IMR-90 (cell line): ENCODE data around the gene DDX54. TPM values are rescaled to one million over a fixed set of nuclear protein-coding genes. Genes with fewer than 3 reads are reported as not detected.

Source experiments
- ATAC-seq: fragments of 200-7000 bp; cut with Tn5 transposase; 2 replicates; pipeline ENCODE4 v1.9.1; 2020; ENCODE audit warnings: low read depth, mild to moderate bottlenecking, moderate library complexity
- BruUV-seq: library from RNA; stranded (reverse); fragments of 400-500 nt; replicated peaks from 2 replicates; lab custom pipeline; 2021; lab: Mats Ljungman, UMichigan
- CTCF ChIA-PET: fragments of 300-600 bp; formaldehyde crosslinking; extraction: SDS; loops from one replicate; lab custom pipeline; 2021; ENCODE audit warnings: antibody characterized with exemption; lab: Yijun Ruan, JAX
- POLR2A ChIA-PET: fragments of 300-600 bp; sonication (Branson Sonifier 250); formaldehyde crosslinking; loops from one replicate; lab custom pipeline; 2022; ENCODE audit warnings: antibody characterized with exemption; ENCODE audit not compliant: unreplicated experiment; lab: Charles Lee
- DNase-seq: peaks from one replicate; pipeline ENCODE4 v3.0.0; 2013
- H2AFZ ChIP-seq: replicated peaks from 2 replicates; pipeline ENCODE3; 2013; ENCODE audit warnings: low read length, mild to moderate bottlenecking; ENCODE audit not compliant: poor library complexity
- H2AK5ac ChIP-seq: 2 replicates; pipeline ENCODE4 v1.6.1; 2013; ENCODE audit warnings: low read depth, low read length, inconsistent platforms
- H2AK9ac ChIP-seq: replicated peaks from 2 replicates; pipeline ENCODE3; 2013; ENCODE audit warnings: mild to moderate bottlenecking, low read depth, low read length, moderate library complexity; ENCODE audit not compliant: poor library complexity
- H2BK120ac ChIP-seq: 2 replicates; pipeline ENCODE4 v1.6.1; 2013; ENCODE audit warnings: low read depth, low read length, inconsistent platforms
- H2BK15ac ChIP-seq: 3 replicates; pipeline ENCODE4 v1.6.1; 2013; ENCODE audit warnings: low read depth, low read length, inconsistent platforms
- H2BK20ac ChIP-seq: 2 replicates; pipeline ENCODE4 v1.6.1; 2013; ENCODE audit warnings: low read depth, mild to moderate bottlenecking, inconsistent platforms, low read length, moderate library complexity
- H2BK5ac ChIP-seq: 2 replicates; pipeline ENCODE4 v1.6.1; 2013; ENCODE audit warnings: mild to moderate bottlenecking, low read depth, low read length, inconsistent platforms; ENCODE audit not compliant: poor library complexity, severe bottlenecking
- H3K14ac ChIP-seq: replicated peaks from 2 replicates; pipeline ENCODE4 v1.6.1; 2013; ENCODE audit warnings: low read depth, low read length, inconsistent platforms
- H3K18ac ChIP-seq: 2 replicates; pipeline ENCODE4 v1.6.1; 2013; ENCODE audit warnings: low read depth, low read length, control low read depth
- H3K23ac ChIP-seq: 2 replicates; pipeline ENCODE4 v1.6.1; 2013; ENCODE audit warnings: low read depth, low read length, inconsistent platforms
- H3K27ac ChIP-seq: 2 replicates; pipeline ENCODE4 v1.5.1; 2013; ENCODE audit warnings: mild to moderate bottlenecking, control low read depth, low read length; ENCODE audit not compliant: insufficient read depth
- H3K27me3 ChIP-seq: 2 replicates; pipeline ENCODE4 v1.6.1; 2013; ENCODE audit warnings: low read length; ENCODE audit not compliant: control insufficient read depth, insufficient read depth
- H3K36me3 ChIP-seq: 2 replicates; pipeline ENCODE4 v1.6.1; 2013; ENCODE audit warnings: low read length, mixed read lengths; ENCODE audit not compliant: control insufficient read depth, insufficient read depth
- H3K4ac ChIP-seq: 2 replicates; pipeline ENCODE4 v1.6.1; 2013; ENCODE audit warnings: low read depth, low read length, inconsistent platforms
- H3K4me1 ChIP-seq: 2 replicates; pipeline ENCODE4 v1.6.1; 2013; ENCODE audit warnings: low read length, mixed read lengths; ENCODE audit not compliant: control insufficient read depth, insufficient read depth
- H3K4me2 ChIP-seq: 2 replicates; pipeline ENCODE4 v1.6.1; 2013; ENCODE audit warnings: low read depth, mild to moderate bottlenecking, control low read depth, low read length, moderate library complexity
- H3K4me3 ChIP-seq: 2 replicates; pipeline ENCODE4 v1.5.1; 2013; ENCODE audit warnings: low read depth, mild to moderate bottlenecking, control low read depth, low read length, moderate library complexity; ENCODE audit not compliant: insufficient read depth
- H3K56ac ChIP-seq: 2 replicates; pipeline ENCODE4 v1.6.1; 2013; ENCODE audit warnings: low read length, inconsistent platforms; ENCODE audit not compliant: insufficient read depth; ENCODE audit errors: extremely low read depth
- H3K79me1 ChIP-seq, 2 experiments: 2 replicates each; pipeline ENCODE4 v1.6.1; 2013; ENCODE audit warnings: low read length in 2 of 2, inconsistent platforms in 1 of 2, low read depth in 1 of 2
- H3K9ac ChIP-seq: 2 replicates; pipeline ENCODE4 v1.6.1; 2013; ENCODE audit warnings: low read depth, low read length, control low read depth
- H3K9me1 ChIP-seq: 2 replicates; pipeline ENCODE4 v1.6.1; 2013; ENCODE audit warnings: low read length, inconsistent platforms; ENCODE audit not compliant: insufficient read depth
- H3K9me3 ChIP-seq: 2 replicates; pipeline ENCODE4 v1.6.1; 2013; ENCODE audit warnings: low read length; ENCODE audit not compliant: control insufficient read depth, insufficient read depth
- H4K20me1 ChIP-seq: 2 replicates; pipeline ENCODE4 v1.6.1; 2013; ENCODE audit warnings: low read length, inconsistent platforms; ENCODE audit not compliant: insufficient read depth
- H4K5ac ChIP-seq: 2 replicates; pipeline ENCODE4 v1.6.1; 2013; ENCODE audit warnings: mild to moderate bottlenecking, low read depth, low read length, control low read depth
- H4K8ac ChIP-seq, 2 experiments: 2 replicates each; pipeline ENCODE4 v1.6.1; 2013; ENCODE audit warnings: low read depth in 2 of 2, low read length in 2 of 2, control low read depth in 1 of 2, inconsistent platforms in 1 of 2
- H4K91ac ChIP-seq: 2 replicates; pipeline ENCODE4 v1.6.1; 2013; ENCODE audit warnings: low read depth, low read length, inconsistent platforms; ENCODE audit not compliant: insufficient read depth
- BHLHE40 ChIP-seq: fragments of 150-350 bp; IDR thresholded peaks from 2 replicates; pipeline ENCODE4 v1.6.1; 2016; ENCODE audit warnings: mild to moderate bottlenecking, low read depth, low read length
- CEBPB ChIP-seq: IDR thresholded peaks from 2 replicates; pipeline ENCODE4 v1.6.1; 2012; ENCODE audit warnings: low read depth, low read length, improper control_type of control experiment
- CHD1 ChIP-seq: IDR thresholded peaks from 2 replicates; pipeline ENCODE4 v1.6.1; 2012; ENCODE audit warnings: low read depth, low read length, improper control_type of control experiment
- CTCF ChIP-seq: conservative IDR thresholded peaks from 2 replicates; pipeline ENCODE4 v1.5.1; 2012; ENCODE audit warnings: mild to moderate bottlenecking, low read depth, low read length, improper control_type of control experiment
- ELK1 ChIP-seq: fragments of 150-350 bp; IDR thresholded peaks from 2 replicates; pipeline ENCODE4 v1.6.1; 2016; ENCODE audit warnings: low read depth, mild to moderate bottlenecking, low read length, moderate library complexity, borderline replicate concordance
- FOS ChIP-seq: fragments of 150-350 bp; IDR thresholded peaks from 2 replicates; pipeline ENCODE4 v1.6.1; 2016; ENCODE audit warnings: low read depth, low read length
- MAFK ChIP-seq: IDR thresholded peaks from 2 replicates; pipeline ENCODE4 v1.6.1; 2012; ENCODE audit warnings: low read depth, low read length, improper control_type of control experiment
- MAZ ChIP-seq: IDR thresholded peaks from 2 replicates; pipeline ENCODE4 v1.6.1; 2012; ENCODE audit warnings: low read depth, mild to moderate bottlenecking, low read length, improper control_type of control experiment, moderate library complexity, borderline replicate concordance
- MXI1 ChIP-seq: IDR thresholded peaks from 2 replicates; pipeline ENCODE4 v1.6.1; 2012; ENCODE audit warnings: low read depth, mild to moderate bottlenecking, low read length, moderate library complexity, borderline replicate concordance
- POLR2A ChIP-seq: IDR thresholded peaks from 2 replicates; pipeline ENCODE4 v1.6.1; 2012; ENCODE audit warnings: mild to moderate bottlenecking, low read depth, low read length
- RCOR1 ChIP-seq: IDR thresholded peaks from 2 replicates; pipeline ENCODE4 v1.6.1; 2012; ENCODE audit warnings: mild to moderate bottlenecking, low read length, improper control_type of control experiment; ENCODE audit not compliant: insufficient replicate concordance
- RFX5 ChIP-seq: IDR thresholded peaks from 2 replicates; pipeline ENCODE4 v1.8.0; 2012; ENCODE audit warnings: low read depth, mild to moderate bottlenecking, low read length, moderate library complexity
- SMC3 ChIP-seq: fragments of 150-350 bp; IDR thresholded peaks from 2 replicates; pipeline ENCODE4 v1.6.1; 2016; ENCODE audit warnings: low read depth, mild to moderate bottlenecking, antibody characterized with exemption, low read length, moderate library complexity
- WGBS, 2 experiments: methylation state at CpG; one replicate each; pipeline versions ENCODE4 v1.1.5 to v1.1.7; 2013; ENCODE audit warnings: missing lambda C conversion rate in 2 of 2; ENCODE audit not compliant: insufficient read length in 1 of 2; ENCODE audit errors: extremely low coverage in 2 of 2; 5-methylcytosine and 5-hydroxymethylcytosine counted together
- dilution Hi-C: fragments of 300-500 bp; cut with HindIII; formaldehyde crosslinking; loops from one replicate; pipeline ENCODE4 v1.14.3; 2018; ENCODE audit warnings: low sequenced_read_pairs; ENCODE audit not compliant: unreplicated experiment
- in situ Hi-C: fragments of 300-500 bp; cut with MboI; formaldehyde crosslinking; loops from 3 replicates; pipeline ENCODE4 v1.14.3; 2019; ENCODE audit warnings: low sequenced_read_pairs, inconsistent platforms, mixed read lengths
- intact Hi-C: fragments of 100-400 bp; cut with micrococcal nuclease; formaldehyde crosslinking; loops from 2 replicates; pipeline ENCODE4 v1.10.0; 2022
- polyA plus RNA-seq, 3 experiments: library from polyadenylated mRNA; depleted of rRNA; stranded (reverse); fragments of >200 nt; gene quantifications; 2 replicates each; pipeline ENCODE4 v1.2.3, GENCODE V29; 2012; ENCODE audit warnings: low replicate concordance in 1 of 3
- total RNA-seq: library from RNA; depleted of rRNA; stranded (reverse); fragments of >200 nt; gene quantifications from 2 replicates; pipeline ENCODE4 v1.2.3, GENCODE V29; 2012
- TF ChIP-seq, protein P1 (sequence below): fragments of 150-350 bp; IDR thresholded peaks from 2 replicates; pipeline ENCODE4 v1.6.1; 2017; ENCODE audit warnings: mild to moderate bottlenecking, antibody characterized with exemption, low read length, low read depth

Gene DDX54
- total and polyA plus RNA-seq, 2 of the 4 experiments (the other 2 are of a cell fraction): 23.8 to 47.5 TPM

DNA sequence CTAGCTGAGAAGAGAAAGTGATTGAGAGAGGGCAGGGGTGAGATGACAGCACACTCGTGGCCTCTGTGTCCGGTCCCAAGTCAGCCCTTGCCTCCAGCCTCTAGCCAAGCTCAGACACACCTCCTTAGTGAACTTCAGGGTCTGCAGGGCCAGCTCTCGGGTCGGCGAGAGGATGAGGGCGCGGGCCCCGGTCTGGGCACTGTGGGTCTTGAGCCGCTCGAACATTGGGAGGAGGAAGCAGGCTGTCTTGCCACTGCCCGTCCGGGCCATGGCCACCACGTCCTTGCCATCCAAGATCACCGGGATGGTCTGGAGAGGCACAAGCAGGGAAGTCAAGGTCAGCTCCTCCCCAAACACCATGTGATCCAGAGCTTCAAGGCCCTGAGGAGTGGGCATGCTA lies 6.3 kb downstream of the DDX54 start:
- H4K91ac ChIP-seq: no peak overlapping the region
- H3K18ac ChIP-seq: no peak overlapping the region
- H3K23ac ChIP-seq: no peak overlapping the region
- no peak overlapping the region for H3K4me2 ChIP-seq
- H2BK15ac ChIP-seq: no peak overlapping the region
- no peak overlapping the region for H3K9ac ChIP-seq
- H3K36me3 ChIP-seq: peaks cover 45% of the 10 kb centered on the region
- H4K8ac ChIP-seq: no peak overlapping the region
- H2AFZ ChIP-seq: no peak overlapping the region
- no peak overlapping the region for H3K56ac ChIP-seq
- WGBS, 2 experiments: 100% methylated on average over 1 of the region's 14 CpGs; no CpG with 5 or more reads in 1 of the 2 experiments
- H3K27me3 ChIP-seq: no peaks in the 10 kb centered on the region
- BruUV-seq: no TSS peak
- TF ChIP-seq RCOR1: no peak
- no peak for TF ChIP-seq RFX5
- TF ChIP-seq MXI1: no peak
- no peak for TF ChIP-seq SMC3
- no peak for TF ChIP-seq MAZ
- TF ChIP-seq CEBPB: no peak
- no peak for TF ChIP-seq ELK1
- no peak for TF ChIP-seq POLR2A
- TF ChIP-seq, protein P1, sequence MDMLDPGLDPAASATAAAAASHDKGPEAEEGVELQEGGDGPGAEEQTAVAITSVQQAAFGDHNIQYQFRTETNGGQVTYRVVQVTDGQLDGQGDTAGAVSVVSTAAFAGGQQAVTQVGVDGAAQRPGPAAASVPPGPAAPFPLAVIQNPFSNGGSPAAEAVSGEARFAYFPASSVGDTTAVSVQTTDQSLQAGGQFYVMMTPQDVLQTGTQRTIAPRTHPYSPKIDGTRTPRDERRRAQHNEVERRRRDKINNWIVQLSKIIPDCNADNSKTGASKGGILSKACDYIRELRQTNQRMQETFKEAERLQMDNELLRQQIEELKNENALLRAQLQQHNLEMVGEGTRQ: no peak
- no peak for TF ChIP-seq CHD1
- TF ChIP-seq BHLHE40: no peak
- no peak for TF ChIP-seq MAFK
- no peak for TF ChIP-seq FOS
- TF ChIP-seq CTCF: no peak
- H3K27ac ChIP-seq: no peak overlapping the region
- no peak overlapping the region for H2BK5ac ChIP-seq
- dilution Hi-C loops (no loop called here), intact Hi-C loops (no loop called here), in situ Hi-C loops (loop anchor here (25.0 kb wide), 1 partner anchor 1233 kb away; the partner anchor contains the start of gene TBX5)
- H3K9me3 ChIP-seq: peaks cover 8% of the 10 kb centered on the region
- ChIA-PET CTCF (no interaction called here), POLR2A (no interaction called here)
- H2BK20ac ChIP-seq: no peak overlapping the region
- ATAC-seq (no peak), DNase-seq (no peak)
- H2AK9ac ChIP-seq: no peak overlapping the region
- peaks cover 2% of the 10 kb centered on the region for H4K20me1 ChIP-seq
- no peak overlapping the region for H3K4ac ChIP-seq
- H3K79me1 ChIP-seq: peaks cover 14 to 34% of the 10 kb centered on the region in 2 experiments
- H3K9me1 ChIP-seq: no peaks in the 10 kb centered on the region
- H4K5ac ChIP-seq: no peak overlapping the region
- H2AK5ac ChIP-seq: no peak overlapping the region
- no peak overlapping the region for H2BK120ac ChIP-seq
- peaks cover 2% of the 10 kb centered on the region; the same call in 1 of the 2 replicates for H3K4me1 ChIP-seq
- H3K4me3 ChIP-seq: no peak overlapping the region
- H3K14ac ChIP-seq: no peak overlapping the region
